GM13977 (cell line): ENCODE data around the gene CADM1.

Experiments used
- DNase-seq: peaks from one replicate; pipeline ENCODE4 v3.0.0; 2012; ENCODE audit warnings: low spot score
- CTCF ChIP-seq: IDR thresholded peaks from 2 replicates; pipeline ENCODE4 v1.5.1; 2012; ENCODE audit warnings: mild to moderate bottlenecking, control low read depth; ENCODE audit not compliant: insufficient read depth; ENCODE audit errors: extremely low read depth, missing control alignments
- in situ Hi-C: fragments of 300-500 bp; cut with MboI; formaldehyde crosslinking; loops from one replicate; pipeline ENCODE4 v1.12.0; 2022; ENCODE audit warnings: low sequenced_read_pairs, low pct_unique_long_range_greater_than_20kb, mixed read lengths, inconsistent platforms; ENCODE audit not compliant: unreplicated experiment

CADM1 gene

GRCh38 chr11:115282923-115283322 is 221.3 kb downstream of the CADM1 start:
- in situ Hi-C loops = no loop called here
- no peak for TF ChIP-seq CTCF
- no peak for DNase-seq

- TF ChIP-seq CTCF = no peak
These were observed 223.4 kb downstream of the CADM1 start for GRCh38 chr11:115280775-115281174.

GRCh38 chr11:115279813-115280761 is 224.1 kb downstream of the CADM1 start:
- no peak for TF ChIP-seq CTCF
- no peak for DNase-seq
- in situ Hi-C loops = no loop called here

More at GRCh38 chr11:115280775-115281174, 223.4 kb downstream of the CADM1 start:
- no peak for DNase-seq
- in situ Hi-C loops = no loop called here

GRCh38 chr11:115276799-115277198 is 227.4 kb downstream of the CADM1 start:
- TF ChIP-seq CTCF = no peak
- in situ Hi-C loops = no loop called here
- DNase-seq = no peak

GRCh38 chr11:115276191-115276590 is 228.0 kb downstream of the CADM1 start:
- in situ Hi-C loops = no loop called here
- no peak for TF ChIP-seq CTCF
- DNase-seq = no peak

- TF ChIP-seq CTCF = no peak
- no peak for DNase-seq
- in situ Hi-C loops = no loop called here
These were observed 229.2 kb downstream of the CADM1 start for GRCh38 chr11:115275045-115275444.
